Activated CD4-positive, CD25-positive, alpha-beta regulatory T cell treated with anti-CD3 and anti-CD28 coated beads, Interleukin-2, amount 50 U/mL, for 24 hours (primary cell): ENCODE results near the gene AVPR2.

ENCODE experiments used
- ATAC-seq, 2 donors: fragments of 150-1000 bp; cut with Tn5 transposase; one replicate each; pipeline ENCODE4 v1.10.0; 2021; ENCODE audit warnings: mild to moderate bottlenecking in 1 of 2, moderate library complexity in 1 of 2

AVPR2 gene

GRCh38 chrX:153934148-153934761 is 29.8 kb downstream of the AVPR2 start:
- ATAC-seq: peak; percentile 5 to 8

DNA sequence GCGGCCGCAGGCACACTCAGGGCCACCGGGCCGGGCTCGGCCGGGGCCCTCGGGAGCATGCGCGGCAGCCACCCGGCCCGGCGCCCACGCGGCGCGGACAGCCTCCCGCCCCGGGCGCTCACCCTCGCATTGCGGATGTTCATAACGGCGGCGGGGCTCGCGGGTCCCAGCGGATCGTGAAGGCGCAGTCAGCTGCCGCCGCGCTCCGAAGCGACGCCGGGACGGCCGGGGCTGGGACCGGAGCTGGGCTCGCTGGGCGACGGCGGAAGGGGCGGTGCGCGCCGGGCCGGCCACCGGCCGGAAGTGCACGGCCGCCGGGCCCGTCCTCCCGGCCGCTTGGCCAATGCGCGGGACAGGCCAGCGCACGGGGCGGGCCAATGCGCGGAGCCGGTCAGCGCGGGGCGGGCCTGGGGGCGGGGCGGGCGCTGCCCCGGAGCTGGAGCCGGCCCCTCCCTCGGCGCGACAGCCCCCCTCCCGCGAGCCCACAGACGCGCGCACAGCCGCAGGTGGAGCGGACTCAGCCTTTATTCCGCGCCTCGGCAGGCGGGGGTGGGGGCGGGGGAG is 30.4 kb downstream of the AVPR2 start, which contains the start of gene NAA10:
TSS of gene NAA10 (minus strand) at position 276 of the 564 bp plus-strand sequence. CDS start at position 143, 133 bp downstream.
- ATAC-seq: peak; percentile 91 to 93

DNA sequence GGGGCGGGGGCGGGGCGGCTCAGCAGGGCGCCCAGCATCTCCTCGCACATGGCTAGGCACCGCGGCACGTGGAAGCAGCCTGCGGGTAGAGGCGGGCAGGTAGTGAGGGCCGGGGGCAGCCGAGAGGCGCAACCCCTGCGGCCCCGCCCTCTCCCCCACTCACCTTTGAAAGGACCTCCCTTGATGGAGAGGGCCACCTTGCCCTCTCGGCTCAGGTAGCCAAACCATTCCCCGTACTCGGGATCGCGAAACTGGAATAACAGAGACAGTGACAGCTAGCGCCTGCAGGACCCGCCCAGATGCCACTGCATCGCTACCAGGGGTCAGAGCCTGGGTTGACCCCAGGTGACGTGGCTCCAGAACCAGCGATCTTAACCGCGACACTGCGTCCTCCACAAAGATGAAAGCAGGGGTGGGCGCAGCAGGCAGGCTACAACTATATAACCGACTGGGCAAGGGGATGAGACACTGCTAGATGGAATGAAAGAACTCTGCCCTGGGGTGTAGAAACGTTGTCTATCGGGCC is 30.9 kb downstream of the AVPR2 start:
- ATAC-seq: peak in 1 of 2 donors; percentile 1

DNA sequence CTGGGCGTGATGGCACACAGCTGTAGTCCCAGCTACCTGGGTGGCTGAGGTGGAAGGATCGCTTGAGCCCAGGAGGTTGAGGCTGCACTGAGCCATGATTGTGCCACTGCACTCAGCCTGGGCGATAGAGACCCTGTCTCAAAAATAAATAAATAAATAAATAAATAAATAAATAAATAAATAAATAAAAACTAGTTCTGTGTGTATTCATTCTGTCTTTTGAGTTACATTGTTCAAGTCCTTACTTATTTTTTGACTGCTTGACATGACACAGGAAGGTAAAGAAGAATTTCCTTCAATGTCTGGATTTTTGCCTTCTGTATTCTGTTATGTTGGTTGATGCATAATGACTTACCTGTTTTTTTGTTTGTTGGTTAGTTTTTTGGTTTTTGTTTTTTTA is 32.6 kb downstream of the AVPR2 start:
- ATAC-seq: no peak

DNA sequence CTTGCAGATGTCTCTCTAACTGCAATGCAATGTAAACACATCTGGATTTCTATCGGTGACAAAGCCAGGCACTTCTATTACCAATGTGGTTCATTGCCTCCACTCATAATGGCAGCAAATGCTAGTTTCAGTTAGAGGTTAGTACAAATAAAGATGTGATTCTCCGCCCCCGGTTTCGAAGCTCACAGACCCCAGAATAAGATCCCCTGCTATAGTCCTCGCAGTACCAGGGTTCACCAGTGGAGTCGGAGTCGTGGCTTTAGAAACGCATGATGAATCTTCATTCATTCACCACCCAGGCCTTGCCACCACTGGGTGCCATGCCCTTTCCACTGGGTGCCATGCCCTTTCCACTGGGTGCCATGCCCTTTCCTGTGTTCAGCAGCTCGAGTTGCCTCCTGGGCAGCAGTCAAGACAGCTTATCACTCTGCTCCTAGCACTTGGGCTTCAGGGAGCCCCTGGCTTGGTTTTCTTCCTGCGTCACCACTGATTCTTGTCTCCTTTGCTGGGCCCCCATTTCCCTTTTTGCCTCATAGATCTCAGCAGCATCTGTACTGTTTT is 33.8 kb downstream of the AVPR2 start:
- no peak for ATAC-seq

- ATAC-seq: no peak
Measured at GRCh38 chrX:153939573-153939972, 35.1 kb downstream of the AVPR2 start.

DNA sequence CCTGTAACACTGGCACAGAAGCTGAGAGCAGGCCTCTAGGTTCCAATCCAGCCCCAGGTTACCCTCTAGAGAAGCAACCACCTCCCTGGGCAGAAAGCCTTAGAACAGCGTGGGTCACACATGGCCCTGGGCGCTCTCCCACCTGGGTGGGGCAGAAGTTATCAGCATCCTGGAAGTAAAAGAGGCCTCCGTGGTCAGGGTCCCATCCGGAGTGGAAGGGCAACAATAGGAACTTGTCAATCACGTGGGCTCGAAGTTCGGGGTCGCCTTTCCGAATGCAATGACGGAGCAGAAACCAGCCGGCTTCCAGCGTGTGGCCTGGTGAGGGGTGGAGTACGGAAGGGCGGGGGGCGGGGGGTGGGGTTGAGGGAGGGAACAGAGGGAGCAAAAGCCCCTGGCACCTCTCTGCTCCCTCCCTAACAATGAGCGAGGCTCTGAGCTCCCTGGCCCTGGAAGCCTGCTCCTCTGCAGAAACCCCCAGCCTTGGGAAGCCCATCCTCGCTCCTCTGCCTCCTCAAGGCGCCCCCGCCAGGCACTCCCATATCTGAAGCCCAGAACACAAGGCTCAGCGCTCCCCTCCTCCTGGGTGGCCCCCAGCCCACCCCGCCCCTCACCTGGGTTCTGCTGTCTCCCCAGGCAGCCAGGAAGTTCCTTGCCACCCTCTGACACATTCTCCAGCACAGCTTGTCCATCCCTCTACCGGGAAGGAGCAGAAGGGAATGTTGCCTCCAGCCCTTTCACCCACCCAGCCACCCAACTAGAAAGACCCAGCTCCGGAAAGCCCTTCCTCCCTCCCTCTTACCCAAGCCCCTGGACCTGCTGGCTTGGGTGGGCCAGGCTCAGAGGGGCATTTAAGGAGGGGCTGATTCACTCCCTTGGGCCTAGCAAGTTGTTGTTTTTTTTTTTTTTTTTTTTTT is 37.1 kb downstream of the AVPR2 start:
- no peak for ATAC-seq

DNA sequence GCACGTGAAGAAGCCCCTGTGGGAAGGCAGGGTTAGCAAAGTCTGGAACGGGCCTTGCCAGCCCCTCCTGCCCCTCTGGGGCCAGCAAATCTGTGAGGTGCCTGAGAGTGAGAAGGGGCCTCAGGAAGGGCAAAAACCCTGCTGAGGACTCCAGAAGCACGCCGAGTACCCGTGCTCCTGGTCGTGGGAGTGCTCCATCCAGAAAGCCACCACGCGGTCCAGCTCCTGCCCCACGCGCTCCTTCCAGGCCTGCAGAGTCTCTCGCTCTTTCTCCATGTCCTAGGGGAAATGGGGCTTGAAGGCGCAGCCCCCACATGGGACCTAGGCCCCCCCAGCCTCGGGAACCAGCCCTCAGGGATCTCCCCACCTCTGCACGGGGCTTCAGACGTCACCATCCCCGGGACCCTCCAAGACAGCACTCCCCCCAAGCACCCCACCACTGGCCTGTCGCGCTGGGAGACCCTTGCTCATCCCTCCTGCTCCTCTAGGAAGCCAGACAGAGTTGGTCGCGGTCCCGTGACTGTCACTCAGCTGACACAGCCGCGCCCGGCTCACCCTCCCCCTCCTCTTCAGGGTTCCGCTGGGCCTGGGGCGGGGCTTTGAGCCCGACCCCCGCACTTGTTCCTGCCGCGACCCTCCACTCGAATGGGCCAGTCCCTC is 39.8 kb downstream of the AVPR2 start, which contains the start of gene RENBP:
TSS of gene RENBP (minus strand) at position 504 of the 660 bp plus-strand sequence. CDS start at position 471, 33 bp downstream.
- ATAC-seq: peak; percentile 36 to 51

GRCh38 chrX:153944800-153945150 is 40.3 kb downstream of the AVPR2 start:
- peak in 1 of 2 donors; percentile 10 for ATAC-seq

DNA sequence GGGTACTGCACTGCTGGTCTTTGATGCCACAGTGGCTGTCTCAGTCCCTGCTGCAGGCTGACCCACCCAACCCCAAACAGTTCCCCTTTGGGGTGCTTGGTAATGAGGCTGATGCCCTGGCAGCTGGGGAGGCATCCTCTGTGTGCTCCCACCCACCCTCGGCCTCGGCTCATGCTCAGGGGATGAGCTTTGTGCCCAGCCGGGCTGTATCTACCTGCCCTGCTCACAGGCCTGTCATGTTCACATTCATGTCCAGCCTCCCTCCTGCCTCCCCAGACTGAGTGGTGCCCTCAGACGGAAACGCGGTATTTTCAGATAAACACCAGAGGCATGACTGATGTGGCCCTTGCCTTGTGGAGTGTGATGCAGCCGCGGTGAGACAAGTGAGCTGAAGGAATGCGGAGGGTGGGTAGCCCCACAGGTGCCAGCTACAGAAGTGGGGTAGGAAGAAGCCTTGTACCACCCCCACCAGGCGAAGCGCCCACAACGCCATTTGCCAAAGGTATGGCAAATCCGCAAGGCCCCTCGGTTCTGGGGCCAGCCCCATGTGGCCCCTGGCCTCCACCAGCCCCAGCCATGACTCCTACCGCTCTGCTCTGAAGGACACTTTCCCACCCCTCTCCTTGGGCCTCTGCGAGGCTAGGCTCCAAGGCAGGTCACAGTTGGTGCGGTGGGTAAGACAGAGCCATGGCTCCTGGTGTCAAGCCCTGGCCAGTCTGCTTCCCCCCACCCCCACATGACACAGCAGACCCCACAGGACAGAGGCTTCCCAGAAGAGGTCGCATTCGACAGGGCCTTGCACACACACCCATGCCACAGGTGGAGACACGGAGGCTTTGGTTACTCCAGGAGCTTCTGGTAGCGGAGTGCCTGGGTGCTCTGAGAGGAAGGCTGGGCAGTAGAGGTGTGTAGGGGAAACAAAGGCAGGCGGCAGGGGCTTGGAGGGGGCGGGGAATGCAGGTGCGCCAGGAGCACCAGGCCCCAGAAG is 41.8 kb downstream of the AVPR2 start:
- no peak for ATAC-seq

GRCh38 chrX:153947009-153947769 is 42.7 kb downstream of the AVPR2 start:
- ATAC-seq: peak; percentile 80 to 82

GRCh38 chrX:153948002-153948466 is 43.6 kb downstream of the AVPR2 start:
- no peak for ATAC-seq

DNA sequence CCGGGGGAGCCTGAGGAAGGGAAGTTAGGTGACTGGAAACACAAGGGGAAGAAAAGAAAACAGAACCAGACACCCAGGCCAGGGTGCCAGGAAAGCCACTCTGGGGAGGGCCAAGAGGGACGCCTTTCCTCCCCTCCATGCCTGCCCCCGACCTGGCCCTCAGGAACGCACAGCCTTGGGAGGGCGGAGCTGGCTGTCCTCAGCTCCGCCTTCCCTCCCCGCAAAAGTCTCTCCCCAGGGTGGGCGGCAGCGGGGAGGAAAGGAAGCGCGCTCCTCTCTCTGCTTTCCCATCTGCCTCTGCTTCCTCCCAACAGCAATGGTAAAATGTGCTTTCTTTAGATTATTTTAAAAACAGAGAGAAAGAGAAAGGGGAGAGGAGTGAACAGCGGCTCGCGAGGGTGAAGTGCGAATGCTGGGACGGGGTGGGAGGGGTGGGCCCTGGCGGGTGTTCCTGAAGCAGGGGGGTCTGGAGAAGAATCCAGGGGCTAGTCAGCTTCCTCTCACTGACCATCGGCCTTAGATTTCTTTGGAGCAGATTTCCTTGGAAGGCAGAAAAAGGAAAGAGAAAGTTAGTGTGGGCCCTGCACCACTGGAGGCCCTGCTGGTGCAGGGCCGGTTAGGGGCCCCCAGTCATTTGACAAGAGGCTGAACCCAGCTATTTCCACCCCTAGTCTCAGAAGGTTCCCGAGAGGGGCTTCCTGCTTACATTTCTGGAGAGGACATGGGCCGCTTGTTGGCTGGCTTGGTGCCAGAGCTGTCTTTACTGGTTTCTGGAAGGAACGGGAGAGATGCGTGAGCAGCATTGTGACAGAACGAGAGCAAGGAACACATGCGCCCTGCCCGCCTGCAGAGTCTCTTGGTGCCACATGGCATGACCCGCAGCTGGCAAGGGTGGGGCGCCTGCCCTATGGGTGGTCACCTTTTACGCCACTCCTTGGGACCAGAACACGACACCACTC is 44.7 kb downstream of the AVPR2 start:
- ATAC-seq: no peak

DNA sequence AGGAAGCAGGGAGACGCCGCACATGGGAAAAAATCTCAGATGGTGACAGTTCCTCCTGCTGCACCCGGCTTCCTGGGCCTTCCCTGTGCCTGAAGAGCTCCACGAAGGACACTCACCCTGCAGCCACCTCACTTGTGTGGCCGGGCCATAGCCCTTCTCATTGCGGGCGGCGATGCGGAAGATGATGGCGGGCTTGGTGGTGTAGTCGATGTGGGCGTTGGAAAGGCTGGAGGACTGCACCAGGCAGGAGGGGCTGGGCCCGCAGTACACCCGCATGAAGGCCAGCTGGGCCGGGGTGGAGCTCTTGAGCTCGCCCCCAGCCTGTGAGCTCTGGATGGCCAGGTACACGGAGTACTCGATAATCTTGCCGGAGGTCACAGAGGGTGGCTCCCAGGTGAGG is 45.7 kb downstream of the AVPR2 start:
- no peak for ATAC-seq

GRCh38 chrX:153951683-153952372 is 47.4 kb downstream of the AVPR2 start:
- ATAC-seq: no peak

- ATAC-seq: no peak
Measured at GRCh38 chrX:153952373-153953026, 48.0 kb downstream of the AVPR2 start.

- peak; percentile 69 to 71 for ATAC-seq
Measured at GRCh38 chrX:153953342-153953830, 48.9 kb downstream of the AVPR2 start.
